CD14-positive monocyte (primary cell): Measurements from ENCODE around the gene C11orf98. TPM values are rescaled to one million over a fixed set of nuclear protein-coding genes. Genes with fewer than 3 reads are reported as not detected.

Source experiments
- DNase-seq, 3 donors: peaks; one replicate each; pipeline ENCODE4 v3.0.0-alpha.2; 2011 to 2022
- H2AFZ ChIP-seq: 2 replicates; pipeline ENCODE4 v1.6.0; 2012; ENCODE audit warnings: mild to moderate bottlenecking, low read depth, low read length, inconsistent platforms; ENCODE audit not compliant: insufficient read depth, poor library complexity, severe bottlenecking
- H3K27ac ChIP-seq, 2 donors: 1 replicate in 1 of 2; 2 replicates in 1 of 2; pipeline ENCODE4 v1.5.1; 2012 to 2013; ENCODE audit warnings: low read length in 2 of 2, control low read depth in 1 of 2, inconsistent platforms in 1 of 2, low read depth in 1 of 2, mild to moderate bottlenecking in 1 of 2
- H3K27me3 ChIP-seq, 2 donors: one replicate each; pipeline versions ENCODE4 v1.6.0 to v1.6.1; 2011 to 2013; ENCODE audit warnings: low read length in 2 of 2; ENCODE audit not compliant: control insufficient read depth in 2 of 2, insufficient read depth in 2 of 2
- H3K36me3 ChIP-seq, 2 donors: replicated peaks in 1 of 2; 1 replicate in 1 of 2; 2 replicates in 1 of 2; pipeline versions ENCODE4 v1.5.1 to v1.6.1; 2012 to 2013; ENCODE audit warnings: low read length in 2 of 2, control low read depth in 1 of 2, inconsistent platforms in 1 of 2, mild to moderate bottlenecking in 1 of 2; ENCODE audit not compliant: insufficient read depth in 2 of 2, control insufficient read depth in 1 of 2
- H3K4me1 ChIP-seq, 2 donors: 1 replicate in 1 of 2; 2 replicates in 1 of 2; pipeline versions ENCODE4 v1.5.1 to v1.6.1; 2012 to 2013; ENCODE audit warnings: low read length in 2 of 2, control low read depth in 1 of 2, inconsistent platforms in 1 of 2, mild to moderate bottlenecking in 1 of 2, moderate library complexity in 1 of 2; ENCODE audit not compliant: insufficient read depth in 2 of 2, control insufficient read depth in 1 of 2
- H3K4me2 ChIP-seq: replicated peaks from 2 replicates; pipeline ENCODE3; 2012; ENCODE audit warnings: low read length, moderate library complexity, mild to moderate bottlenecking; ENCODE audit not compliant: poor library complexity, severe bottlenecking; ENCODE audit errors: extremely low read depth
- H3K4me3 ChIP-seq, 3 experiments: fragments of 200-600 bp in 1 of 3; sonication (generic) in 1 of 3; replicated peaks in 1 of 3; 1 replicate in 2 of 3; 2 replicates in 1 of 3; pipeline ENCODE4 v1.5.1; 2011 to 2013; ENCODE audit warnings: low read length in 3 of 3, mild to moderate bottlenecking in 3 of 3, control low read depth in 2 of 3, low read depth in 2 of 3, inconsistent platforms in 1 of 3, moderate library complexity in 1 of 3
- H3K79me2 ChIP-seq: 2 replicates; pipeline ENCODE4 v1.6.0; 2012; ENCODE audit warnings: mild to moderate bottlenecking, control low read depth, inconsistent platforms, low read length, moderate library complexity; ENCODE audit not compliant: insufficient read depth
- H3K9ac ChIP-seq: 2 replicates; pipeline ENCODE4 v1.6.0; 2017; ENCODE audit warnings: low read length, mild to moderate bottlenecking; ENCODE audit not compliant: insufficient read depth, poor library complexity, severe bottlenecking
- H3K9me3 ChIP-seq, 2 donors: replicated peaks in 1 of 2; 1 replicate in 1 of 2; 2 replicates in 1 of 2; pipeline versions ENCODE4 v1.5.1 to v1.6.1; 2012 to 2013; ENCODE audit warnings: low read length in 2 of 2, control low read depth in 1 of 2; ENCODE audit not compliant: control insufficient read depth in 1 of 2, insufficient read depth in 1 of 2
- H4K20me1 ChIP-seq: 2 replicates; pipeline ENCODE4 v1.6.0; 2012; ENCODE audit warnings: mild to moderate bottlenecking, low read length, control low read depth, moderate library complexity; ENCODE audit not compliant: insufficient read depth
- H3K27ac Mint-ChIP-seq, 7 donors: one replicate each; pipeline ENCODE4 v1.8.0; 2020; ENCODE audit warnings: mild to moderate bottlenecking in 7 of 7, mixed read lengths in 7 of 7, moderate library complexity in 6 of 7, inconsistent platforms in 2 of 7
- H3K27me3 Mint-ChIP-seq, 3 donors: one replicate each; pipeline ENCODE4 v1.8.0; 2021 to 2022; ENCODE audit warnings: low read depth in 3 of 3, mild to moderate bottlenecking in 3 of 3, mixed read lengths in 3 of 3, moderate library complexity in 3 of 3, inconsistent platforms in 1 of 3
- H3K36me3 Mint-ChIP-seq, 2 donors: one replicate each; pipeline ENCODE4 v1.8.0; 2020; ENCODE audit warnings: mixed read lengths in 2 of 2, inconsistent platforms in 1 of 2, mild to moderate bottlenecking in 1 of 2
- H3K4me1 Mint-ChIP-seq: one replicate; pipeline ENCODE4 v1.8.0; 2020; ENCODE audit warnings: mild to moderate bottlenecking, mixed read lengths
- H3K4me3 Mint-ChIP-seq, 2 donors: one replicate each; pipeline ENCODE4 v1.8.0; 2020; ENCODE audit warnings: mild to moderate bottlenecking in 2 of 2, mixed read lengths in 2 of 2, moderate library complexity in 1 of 2
- H3K9me3 Mint-ChIP-seq, 7 donors: one replicate each; pipeline ENCODE4 v1.8.0; 2020 to 2022; ENCODE audit warnings: mixed read lengths in 7 of 7, mild to moderate bottlenecking in 6 of 7, moderate library complexity in 6 of 7, inconsistent platforms in 2 of 7
- CTCF ChIP-seq: fragments of 200-600 bp; IDR thresholded peaks from one replicate; pipeline ENCODE4 v1.8.0; 2022; ENCODE audit warnings: antibody characterized with exemption, mild to moderate bottlenecking
- WGBS: methylation state at CpG from one replicate; pipeline ENCODE4 v1.1.5; 2013; ENCODE audit warnings: missing lambda C conversion rate; ENCODE audit not compliant: insufficient coverage; 5-methylcytosine and 5-hydroxymethylcytosine counted together
- intact Hi-C, 2 donors: fragments of 100-400 bp; cut with micrococcal nuclease; formaldehyde crosslinking; loops; one replicate each; pipeline versions ENCODE4 v1.15.0 to v1.15.1; 2023
- polyA minus RNA-seq: library from RNA; depleted of rRNA, polyadenylated mRNA; stranded (reverse); fragments of >200 nt; gene quantifications from 2 replicates; pipeline ENCODE4 v1.2.3, GENCODE V29; 2012
- polyA plus RNA-seq, 3 donors: library from polyadenylated mRNA; depleted of rRNA in 1 of 3; unstranded in 2 of 3; stranded (reverse) in 1 of 3; fragments of 300-500 nt in 2 of 3; fragments of >200 nt in 1 of 3; fragmentation: Illumina TruSeq in 2 of 3; gene quantifications; 1 replicate in 2 of 3; 2 replicates in 1 of 3; pipeline ENCODE4 v1.2.3, GENCODE V29; 2012 to 2021
- total RNA-seq, 12 experiments: library from RNA in 1 of 12; stranded (reverse) in 1 of 12; fragments of 120-200 nt in 1 of 12; gene quantifications; one replicate each; pipeline ENCODE4 v1.2.4 and lab custom pipeline; 2013 to 2026; ENCODE audit warnings: mixed read lengths in 6 of 12, inconsistent platforms in 1 of 12

C11orf98 gene
- 50.9 TPM for total RNA-seq (2013)
- polyA plus RNA-seq, result 10 to 100 TPM; 25.9 to 78.2 (median 74.6) TPM
- 9.1 and 27.4 TPM in 2 replicates for polyA minus RNA-seq
- 0 to 0.21 (median 0.07) reads per million in 11 experiments for total RNA-seq (lab: John Stamatoyannopoulos, UW)

GRCh38 chr11:62665075-62665598 is at the start of gene C11orf98, which contains the start of gene CSKMT:
Gene C11orf98, minus strand, starts transcription at chr11:62665210. Its CDS starts 41 bp downstream, at chr11:62665169.
Gene CSKMT, plus strand, starts transcription at chr11:62665312. Its CDS starts 568 bp downstream, at chr11:62665880.
- Histone ChIP-seq H3K4me3 (peak within 1 kb of the TSS; percentile 70 to 99 (median 99)), H3K9me3 (no peaks in the 10 kb centered on the region), H3K79me2 (peaks cover 53% of the 10 kb centered on the region), H3K27ac (peak within 1 kb of the TSS; percentile 66 to 86), H3K27me3 (no peaks in the 10 kb centered on the region), H3K4me1 (peaks cover 24 to 28% of the 10 kb centered on the region in 2 donors), H3K9ac (peak within 1 kb of the TSS; percentile 78), H2AFZ (peak within 1 kb of the TSS; percentile 95), H3K36me3 (peaks cover 10 to 27% of the 10 kb centered on the region in 2 donors), H4K20me1 (peaks cover 18% of the 10 kb centered on the region), H3K4me2 (peak within 1 kb of the TSS; percentile 90)
- no peak for TF ChIP-seq CTCF
- peak; percentile 87 to 89 (median 89) for DNase-seq
- Mint-ChIP-seq H3K36me3 (peaks cover 14 to 36% of the 10 kb centered on the region in 2 donors), H3K27ac (peak within 1 kb of the TSS; percentile 80 to 94 (median 93)), H3K9me3 (no peaks in the 10 kb centered on the region), H3K4me1 (peaks cover 42% of the 10 kb centered on the region), H3K4me3 (peak within 1 kb of the TSS; percentile 92 to 97), H3K27me3 (no peaks in the 10 kb centered on the region)
- WGBS, result under 1% methylated on average over 46 of the region's 47 CpGs
- intact Hi-C loops, result loop anchor here in 1 of 2 donors (2.0 kb wide), 1 partner anchor 14 kb away; the partner anchor contains the start of gene UBXN1

GRCh38 chr11:62713343-62713742 is 48.3 kb upstream of the C11orf98 start:
- DNase-seq, result no peak
- H3K4me3 ChIP-seq, result no peak overlapping the region
- H3K9ac ChIP-seq, result no peak overlapping the region
- H3K4me3 Mint-ChIP-seq, result no peak overlapping the region
- no peak overlapping the region for H3K4me2 ChIP-seq
- TF ChIP-seq CTCF, result no peak
- H4K20me1 ChIP-seq, result peaks cover 35% of the 10 kb centered on the region
- H3K9me3 Mint-ChIP-seq, result no peaks in the 10 kb centered on the region
- H3K36me3 ChIP-seq, result peaks cover 67 to 78% of the 10 kb centered on the region in 2 donors
- intact Hi-C loops, result no loop called here
- no peaks in the 10 kb centered on the region for H3K9me3 ChIP-seq
- peak overlapping the region in 6 of 7 donors; percentile 3 to 72 (median 50) for H3K27ac Mint-ChIP-seq
- peaks cover 42% of the 10 kb centered on the region for H3K79me2 ChIP-seq
- no CpG with 5 or more reads among the region's 2 CpGs for WGBS
- H3K27me3 ChIP-seq, result no peaks in the 10 kb centered on the region
- H3K36me3 Mint-ChIP-seq, result peaks cover 64 to 73% of the 10 kb centered on the region in 2 donors
- no peak overlapping the region for H2AFZ ChIP-seq
- H3K4me1 ChIP-seq, result peaks cover 16 to 20% of the 10 kb centered on the region in 2 donors
- H3K27ac ChIP-seq, result peak overlapping the region in 1 of 2 donors; percentile 12
- peaks cover 17% of the 10 kb centered on the region for H3K4me1 Mint-ChIP-seq
- H3K27me3 Mint-ChIP-seq, result no peaks in the 10 kb centered on the region
